Panc1 (cell line): ENCODE measurements around the gene PELI1.

Experiments
- REST ChIP-seq, 2 experiments: IDR thresholded peaks; 2 replicates each; pipeline ENCODE4 v1.6.1; 2011 to 2012; ENCODE audit warnings: low read depth in 2 of 2, control low read depth in 1 of 2, low read length in 1 of 2, mild to moderate bottlenecking in 1 of 2, moderate library complexity in 1 of 2; ENCODE audit not compliant: insufficient read depth in 1 of 2
- TF ChIP-seq, protein P1 (sequence below): fragments of 450-650 bp; IDR thresholded peaks from 2 replicates; pipeline ENCODE4 v1.5.1; 2017; ENCODE audit warnings: mild to moderate bottlenecking

- TF ChIP-seq, protein P1, sequence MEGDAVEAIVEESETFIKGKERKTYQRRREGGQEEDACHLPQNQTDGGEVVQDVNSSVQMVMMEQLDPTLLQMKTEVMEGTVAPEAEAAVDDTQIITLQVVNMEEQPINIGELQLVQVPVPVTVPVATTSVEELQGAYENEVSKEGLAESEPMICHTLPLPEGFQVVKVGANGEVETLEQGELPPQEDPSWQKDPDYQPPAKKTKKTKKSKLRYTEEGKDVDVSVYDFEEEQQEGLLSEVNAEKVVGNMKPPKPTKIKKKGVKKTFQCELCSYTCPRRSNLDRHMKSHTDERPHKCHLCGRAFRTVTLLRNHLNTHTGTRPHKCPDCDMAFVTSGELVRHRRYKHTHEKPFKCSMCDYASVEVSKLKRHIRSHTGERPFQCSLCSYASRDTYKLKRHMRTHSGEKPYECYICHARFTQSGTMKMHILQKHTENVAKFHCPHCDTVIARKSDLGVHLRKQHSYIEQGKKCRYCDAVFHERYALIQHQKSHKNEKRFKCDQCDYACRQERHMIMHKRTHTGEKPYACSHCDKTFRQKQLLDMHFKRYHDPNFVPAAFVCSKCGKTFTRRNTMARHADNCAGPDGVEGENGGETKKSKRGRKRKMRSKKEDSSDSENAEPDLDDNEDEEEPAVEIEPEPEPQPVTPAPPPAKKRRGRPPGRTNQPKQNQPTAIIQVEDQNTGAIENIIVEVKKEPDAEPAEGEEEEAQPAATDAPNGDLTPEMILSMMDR, result no peak
- TF ChIP-seq REST (IDR thresholded peaks at IDR 0.05; ENCODE audit: insufficient read depth in 1 of 2, low read depth in 2 of 2, low read length in 1 of 2), result no peak
Observed at GRCh38 chr2:64122358-64122757, 21.9 kb downstream of the PELI1 start.
